ENCODE data around the gene C3orf20.

The C3orf20 gene

DNA sequence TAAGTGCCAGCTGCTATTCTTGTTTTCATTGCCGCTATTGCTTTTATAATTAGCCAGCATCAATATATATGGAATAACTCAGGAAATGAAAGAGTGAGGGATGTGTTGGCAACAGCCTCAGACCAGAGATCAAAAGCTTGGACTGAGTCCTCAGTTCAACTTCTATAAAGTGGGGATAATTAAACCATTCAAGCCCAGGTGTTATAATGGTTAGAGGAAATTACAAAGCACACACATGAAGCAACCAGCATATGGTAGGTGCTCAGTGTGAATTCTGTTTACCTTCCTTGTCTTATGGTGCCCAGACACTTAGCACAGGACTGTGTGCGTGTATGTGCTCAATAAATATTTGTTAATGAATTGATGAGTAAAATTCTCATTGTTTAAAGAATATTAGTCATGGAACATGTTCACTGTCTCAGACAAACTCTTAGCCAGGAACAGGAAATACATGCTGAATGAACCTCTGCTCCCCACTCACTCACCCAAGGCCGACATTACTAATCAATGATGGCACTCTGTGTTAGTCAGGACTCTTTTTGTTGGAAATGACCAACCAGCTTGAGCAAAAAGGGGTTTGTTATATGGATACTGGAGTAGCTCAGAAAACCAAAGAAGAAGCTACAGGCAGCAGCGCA, 40.1 kb upstream of the C3orf20 start:
- H3K27me3 ChIP-seq (ENCODE audit: control insufficient read depth in 2 of 2, insufficient read depth in 2 of 2, low read length in 2 of 2): no peaks in the 10 kb centered on the region
- no peaks in the 10 kb centered on the region for H3K9me3 ChIP-seq (ENCODE audit: control insufficient read depth in 2 of 2, low read length in 2 of 2)
- H3K4me3 ChIP-seq (ENCODE audit: low read length in 2 of 2): no peak overlapping the region

DNA sequence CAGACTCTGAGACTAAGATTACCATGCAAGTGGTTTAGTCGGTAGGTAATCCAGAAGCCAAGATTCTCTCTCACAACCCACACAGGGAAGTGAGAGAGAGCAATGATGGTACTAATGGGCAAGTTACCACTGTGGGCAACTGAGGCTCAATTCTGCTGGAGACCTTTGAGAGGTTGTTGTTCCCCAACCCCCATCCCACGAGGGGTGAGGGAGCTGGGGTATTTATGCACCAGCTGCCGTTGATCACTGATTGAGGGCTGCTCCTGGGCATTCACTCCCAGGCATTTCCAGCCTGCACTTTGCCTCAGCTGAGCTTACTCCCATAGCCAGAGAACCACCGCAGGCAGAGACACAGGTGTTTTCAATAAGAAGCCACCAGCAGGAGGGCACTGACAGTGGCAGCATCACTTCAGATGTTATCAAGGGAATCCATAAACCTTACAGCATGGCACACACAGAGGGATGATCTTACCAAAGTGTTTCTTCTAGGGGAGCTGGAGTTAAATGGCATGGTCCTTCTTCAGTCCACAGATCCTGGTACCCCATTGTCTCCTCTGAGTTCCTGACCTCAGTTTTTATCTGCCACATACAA, 38.3 kb upstream of the C3orf20 start:
- Histone ChIP-seq H3K27me3 (ENCODE audit: control insufficient read depth in 2 of 2, insufficient read depth in 2 of 2, low read length in 2 of 2) (peaks cover 0 to 11% of the 10 kb centered on the region in 2 donors), H3K9me3 (ENCODE audit: control insufficient read depth in 2 of 2, low read length in 2 of 2) (no peaks in the 10 kb centered on the region), H3K9ac (ENCODE audit: low read depth in 1 of 2, low read length in 2 of 2) (no peak overlapping the region), H3K4me1 (ENCODE audit: control insufficient read depth in 2 of 2, insufficient read depth in 2 of 2, low read length in 2 of 2) (peaks cover 5 to 7% of the 10 kb centered on the region in 2 donors), H3K27ac (ENCODE audit: low read depth in 2 of 2, low read length in 2 of 2) (no peak overlapping the region), H3K36me3 (ENCODE audit: control insufficient read depth in 2 of 2, insufficient read depth in 2 of 2, low read length in 2 of 2) (no peaks in the 10 kb centered on the region), H3K4me3 (ENCODE audit: low read length in 2 of 2) (no peak overlapping the region)

More for the DNA sequence above, 40.1 kb upstream of the C3orf20 start:
- Histone ChIP-seq H3K27ac (ENCODE audit: low read depth in 2 of 2, low read length in 2 of 2) (no peak overlapping the region), H3K36me3 (ENCODE audit: control insufficient read depth in 2 of 2, insufficient read depth in 2 of 2, low read length in 2 of 2) (no peaks in the 10 kb centered on the region), H3K9ac (ENCODE audit: low read depth in 1 of 2, low read length in 2 of 2) (no peak overlapping the region), H3K4me1 (ENCODE audit: control insufficient read depth in 2 of 2, insufficient read depth in 2 of 2, low read length in 2 of 2) (peaks cover 5 to 7% of the 10 kb centered on the region in 2 donors)

DNA sequence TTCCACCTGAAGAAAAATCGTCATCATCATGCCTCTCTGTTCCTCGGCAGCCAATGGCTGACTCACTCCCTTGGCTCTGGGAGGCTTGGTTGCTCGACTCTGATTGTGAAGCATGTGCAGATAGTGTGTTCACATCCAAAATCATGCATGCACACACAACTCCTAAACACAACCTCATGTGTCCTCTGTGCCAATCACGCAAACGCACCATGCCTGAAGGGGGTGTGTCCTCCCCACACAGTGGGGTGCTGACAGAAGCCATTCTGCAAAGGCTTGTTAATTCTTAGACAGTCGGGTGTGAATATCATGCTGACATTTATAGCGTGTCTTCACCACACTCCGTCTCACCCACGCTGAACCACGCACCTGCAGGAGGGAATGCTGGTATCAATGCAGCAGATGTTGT, 34.8 kb upstream of the C3orf20 start:
- Histone ChIP-seq H3K27me3 (ENCODE audit: control insufficient read depth in 2 of 2, insufficient read depth in 2 of 2, low read length in 2 of 2) (peaks cover 3 to 18% of the 10 kb centered on the region in 2 donors), H3K27ac (ENCODE audit: low read depth in 2 of 2, low read length in 2 of 2) (no peak overlapping the region), H3K9me3 (ENCODE audit: control insufficient read depth in 2 of 2, low read length in 2 of 2) (no peaks in the 10 kb centered on the region), H3K36me3 (ENCODE audit: control insufficient read depth in 2 of 2, insufficient read depth in 2 of 2, low read length in 2 of 2) (no peaks in the 10 kb centered on the region), H3K4me3 (ENCODE audit: low read length in 2 of 2) (no peak overlapping the region), H3K4me1 (ENCODE audit: control insufficient read depth in 2 of 2, insufficient read depth in 2 of 2, low read length in 2 of 2) (peaks cover 0 to under 1% of the 10 kb centered on the region in 2 donors), H3K9ac (ENCODE audit: low read depth in 1 of 2, low read length in 2 of 2) (no peak overlapping the region)

DNA sequence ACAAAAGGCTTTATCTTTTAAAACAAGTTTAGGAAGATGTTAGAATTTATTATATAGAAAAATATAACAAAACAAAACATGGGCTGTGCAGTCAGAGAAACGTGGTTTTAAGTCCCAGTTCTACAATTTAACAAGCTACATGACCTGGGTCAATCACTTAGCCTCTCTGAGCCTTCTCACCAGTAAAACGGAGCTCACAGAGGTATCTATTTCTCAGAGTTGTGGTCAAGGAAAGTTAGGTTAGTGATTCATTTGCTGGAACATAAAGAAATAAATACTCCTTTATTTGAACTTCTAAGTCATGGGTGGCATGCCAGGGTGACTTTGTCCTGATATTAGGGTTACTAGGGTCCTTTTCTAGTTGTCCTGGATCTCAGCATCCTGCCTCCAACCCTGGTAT, 34.2 kb upstream of the C3orf20 start:
- no peaks in the 10 kb centered on the region for H3K4me1 ChIP-seq (ENCODE audit: control insufficient read depth in 2 of 2, insufficient read depth in 2 of 2, low read length in 2 of 2)
- H3K27ac ChIP-seq (ENCODE audit: low read depth in 2 of 2, low read length in 2 of 2): no peak overlapping the region

DNA sequence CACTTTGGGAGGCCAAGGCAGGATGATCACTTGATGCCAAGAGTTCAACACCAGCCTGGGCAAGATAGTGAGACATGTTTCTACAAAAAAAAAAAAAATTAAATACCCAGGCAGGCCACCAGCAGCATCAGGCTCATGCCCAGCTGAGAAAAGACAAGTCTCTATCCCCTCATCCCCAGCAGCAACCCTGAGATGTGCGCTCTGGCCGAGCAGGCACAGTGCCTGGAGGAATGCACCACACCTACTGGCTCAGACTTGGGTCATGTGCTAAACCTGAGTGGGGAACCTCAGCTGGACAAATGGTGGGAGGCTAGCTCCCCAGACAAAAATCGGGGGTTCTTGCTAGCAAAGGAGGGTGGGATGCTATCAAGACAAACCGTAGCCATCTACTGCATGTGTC, 33.6 kb upstream of the C3orf20 start:
- H3K27me3 ChIP-seq (ENCODE audit: control insufficient read depth in 2 of 2, insufficient read depth in 2 of 2, low read length in 2 of 2): peaks cover 3 to 18% of the 10 kb centered on the region in 2 donors

More for the DNA sequence above, 34.2 kb upstream of the C3orf20 start:
- Histone ChIP-seq H3K9ac (ENCODE audit: low read depth in 1 of 2, low read length in 2 of 2) (no peak overlapping the region), H3K9me3 (ENCODE audit: control insufficient read depth in 2 of 2, low read length in 2 of 2) (no peaks in the 10 kb centered on the region), H3K4me3 (ENCODE audit: low read length in 2 of 2) (no peak overlapping the region), H3K27me3 (ENCODE audit: control insufficient read depth in 2 of 2, insufficient read depth in 2 of 2, low read length in 2 of 2) (peaks cover 3 to 18% of the 10 kb centered on the region in 2 donors), H3K36me3 (ENCODE audit: control insufficient read depth in 2 of 2, insufficient read depth in 2 of 2, low read length in 2 of 2) (no peaks in the 10 kb centered on the region)

DNA sequence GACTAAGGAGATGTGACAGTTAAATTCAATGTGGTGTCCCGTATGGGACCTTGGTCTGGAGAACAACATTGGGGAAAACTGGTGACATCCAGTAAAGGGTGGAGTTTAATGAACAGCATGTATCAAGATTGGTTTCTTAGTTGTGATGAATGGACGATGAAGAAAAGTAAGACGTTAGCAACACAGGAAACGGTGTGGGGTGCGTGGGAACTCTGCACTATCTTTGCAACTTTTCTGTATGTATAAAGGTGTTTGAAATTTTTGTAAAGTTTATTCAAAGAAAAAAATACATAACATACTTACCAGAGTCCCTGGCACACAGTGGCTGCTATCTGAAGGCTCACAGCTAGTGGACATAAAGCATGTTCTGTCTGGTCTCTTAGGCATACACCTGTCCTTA, 29.5 kb upstream of the C3orf20 start:
- H3K27me3 ChIP-seq (ENCODE audit: control insufficient read depth in 2 of 2, insufficient read depth in 2 of 2, low read length in 2 of 2): peaks cover 3 to 13% of the 10 kb centered on the region in 2 donors
- no peaks in the 10 kb centered on the region for H3K9me3 ChIP-seq (ENCODE audit: control insufficient read depth in 2 of 2, low read length in 2 of 2)
- H3K27ac ChIP-seq (ENCODE audit: low read depth in 2 of 2, low read length in 2 of 2): no peak overlapping the region
- no peak overlapping the region for H3K9ac ChIP-seq (ENCODE audit: low read depth in 1 of 2, low read length in 2 of 2)
- no peak overlapping the region for H3K4me3 ChIP-seq (ENCODE audit: low read length in 2 of 2)
- peaks cover 0 to 3% of the 10 kb centered on the region in 2 donors for H3K4me1 ChIP-seq (ENCODE audit: control insufficient read depth in 2 of 2, insufficient read depth in 2 of 2, low read length in 2 of 2)
- H3K36me3 ChIP-seq (ENCODE audit: control insufficient read depth in 2 of 2, insufficient read depth in 2 of 2, low read length in 2 of 2): no peaks in the 10 kb centered on the region

More for the DNA sequence above, 33.6 kb upstream of the C3orf20 start:
- no peaks in the 10 kb centered on the region for H3K9me3 ChIP-seq (ENCODE audit: control insufficient read depth in 2 of 2, low read length in 2 of 2)
- H3K27ac ChIP-seq (ENCODE audit: low read depth in 2 of 2, low read length in 2 of 2): no peak overlapping the region
- H3K9ac ChIP-seq (ENCODE audit: low read depth in 1 of 2, low read length in 2 of 2): no peak overlapping the region
- H3K4me1 ChIP-seq (ENCODE audit: control insufficient read depth in 2 of 2, insufficient read depth in 2 of 2, low read length in 2 of 2): no peaks in the 10 kb centered on the region
- H3K4me3 ChIP-seq (ENCODE audit: low read length in 2 of 2): no peak overlapping the region
- no peaks in the 10 kb centered on the region for H3K36me3 ChIP-seq (ENCODE audit: control insufficient read depth in 2 of 2, insufficient read depth in 2 of 2, low read length in 2 of 2)

DNA sequence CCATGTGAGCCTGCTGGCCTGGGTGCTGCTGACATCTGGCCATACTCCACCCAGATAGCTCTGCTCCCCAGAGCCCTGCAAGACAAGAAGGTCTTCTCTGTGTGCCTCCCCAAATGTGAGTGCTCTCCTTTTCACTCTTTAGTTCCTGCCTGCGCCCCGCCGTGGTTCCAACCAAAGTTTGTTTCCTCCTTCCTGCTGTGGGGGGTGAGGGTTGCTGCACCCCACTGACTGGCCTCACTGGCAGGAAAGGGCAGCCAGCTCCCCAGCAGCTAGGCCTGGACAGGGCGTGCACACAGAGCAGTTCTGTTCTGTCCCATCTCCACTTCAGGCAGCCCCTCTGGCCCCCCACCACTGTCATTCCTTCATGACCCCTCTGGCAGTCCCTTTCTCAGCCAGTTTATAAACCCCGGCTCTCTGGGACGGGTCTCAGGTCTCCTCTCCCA, 28.8 kb upstream of the C3orf20 start:
- H3K9ac ChIP-seq (ENCODE audit: low read depth in 1 of 2, low read length in 2 of 2): no peak overlapping the region
- H3K4me1 ChIP-seq (ENCODE audit: control insufficient read depth in 2 of 2, insufficient read depth in 2 of 2, low read length in 2 of 2): peaks cover 0 to 4% of the 10 kb centered on the region in 2 donors
- H3K27me3 ChIP-seq (ENCODE audit: control insufficient read depth in 2 of 2, insufficient read depth in 2 of 2, low read length in 2 of 2): peaks cover 3 to 12% of the 10 kb centered on the region in 2 donors
- no peak overlapping the region for H3K27ac ChIP-seq (ENCODE audit: low read depth in 2 of 2, low read length in 2 of 2)
- no peaks in the 10 kb centered on the region for H3K9me3 ChIP-seq (ENCODE audit: control insufficient read depth in 2 of 2, low read length in 2 of 2)
- H3K36me3 ChIP-seq (ENCODE audit: control insufficient read depth in 2 of 2, insufficient read depth in 2 of 2, low read length in 2 of 2): no peaks in the 10 kb centered on the region
- no peak overlapping the region for H3K4me3 ChIP-seq (ENCODE audit: low read length in 2 of 2)

DNA sequence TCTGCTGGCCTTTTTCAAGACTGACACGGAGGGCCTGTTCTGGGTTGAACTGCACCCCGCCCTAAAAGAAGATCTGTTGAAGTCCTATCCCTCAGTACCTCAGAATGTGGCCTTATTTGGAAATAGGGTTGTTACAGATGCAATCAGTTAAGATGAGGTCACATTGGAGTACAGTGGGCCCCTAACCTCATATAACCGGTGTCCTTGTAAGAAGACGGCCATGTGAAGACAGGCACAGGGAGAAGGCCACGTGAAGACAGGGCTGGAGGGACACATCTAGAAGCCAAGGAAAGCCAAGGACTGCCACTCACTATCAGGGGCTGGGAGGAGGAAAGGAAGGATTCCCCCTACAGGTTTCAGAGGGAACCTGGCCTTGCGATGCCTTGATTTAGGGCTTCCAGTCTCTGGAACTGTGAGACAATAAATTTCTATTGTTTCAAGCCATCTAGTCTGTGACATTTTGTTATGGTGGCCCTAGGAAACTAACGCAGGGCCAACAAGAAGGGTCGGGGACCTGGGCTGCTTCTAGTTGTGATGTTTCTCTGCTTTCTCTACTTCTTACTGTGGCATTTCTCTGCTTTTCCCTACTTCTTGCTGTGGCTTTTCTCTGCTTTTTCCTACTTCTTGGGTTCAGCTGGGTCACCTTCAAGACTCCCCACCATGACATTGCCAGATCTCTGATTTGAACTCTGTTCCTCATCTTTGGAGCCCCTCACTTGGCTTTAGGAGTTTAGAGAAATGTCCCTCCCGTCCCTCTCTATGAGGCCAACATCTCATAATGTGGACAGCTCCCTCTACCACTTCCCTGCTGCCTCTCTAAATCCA, 28.1 kb upstream of the C3orf20 start:
- H3K27ac ChIP-seq (ENCODE audit: low read depth in 2 of 2, low read length in 2 of 2): no peak overlapping the region
- H3K36me3 ChIP-seq (ENCODE audit: control insufficient read depth in 2 of 2, insufficient read depth in 2 of 2, low read length in 2 of 2): no peaks in the 10 kb centered on the region
- H3K27me3 ChIP-seq (ENCODE audit: control insufficient read depth in 2 of 2, insufficient read depth in 2 of 2, low read length in 2 of 2): peaks cover 3 to 7% of the 10 kb centered on the region in 2 donors
- H3K4me3 ChIP-seq (ENCODE audit: low read length in 2 of 2): no peak overlapping the region
- H3K9me3 ChIP-seq (ENCODE audit: control insufficient read depth in 2 of 2, low read length in 2 of 2): no peaks in the 10 kb centered on the region
- H3K9ac ChIP-seq (ENCODE audit: low read depth in 1 of 2, low read length in 2 of 2): no peak overlapping the region
- peaks cover 0 to 4% of the 10 kb centered on the region in 2 donors for H3K4me1 ChIP-seq (ENCODE audit: control insufficient read depth in 2 of 2, insufficient read depth in 2 of 2, low read length in 2 of 2)

DNA sequence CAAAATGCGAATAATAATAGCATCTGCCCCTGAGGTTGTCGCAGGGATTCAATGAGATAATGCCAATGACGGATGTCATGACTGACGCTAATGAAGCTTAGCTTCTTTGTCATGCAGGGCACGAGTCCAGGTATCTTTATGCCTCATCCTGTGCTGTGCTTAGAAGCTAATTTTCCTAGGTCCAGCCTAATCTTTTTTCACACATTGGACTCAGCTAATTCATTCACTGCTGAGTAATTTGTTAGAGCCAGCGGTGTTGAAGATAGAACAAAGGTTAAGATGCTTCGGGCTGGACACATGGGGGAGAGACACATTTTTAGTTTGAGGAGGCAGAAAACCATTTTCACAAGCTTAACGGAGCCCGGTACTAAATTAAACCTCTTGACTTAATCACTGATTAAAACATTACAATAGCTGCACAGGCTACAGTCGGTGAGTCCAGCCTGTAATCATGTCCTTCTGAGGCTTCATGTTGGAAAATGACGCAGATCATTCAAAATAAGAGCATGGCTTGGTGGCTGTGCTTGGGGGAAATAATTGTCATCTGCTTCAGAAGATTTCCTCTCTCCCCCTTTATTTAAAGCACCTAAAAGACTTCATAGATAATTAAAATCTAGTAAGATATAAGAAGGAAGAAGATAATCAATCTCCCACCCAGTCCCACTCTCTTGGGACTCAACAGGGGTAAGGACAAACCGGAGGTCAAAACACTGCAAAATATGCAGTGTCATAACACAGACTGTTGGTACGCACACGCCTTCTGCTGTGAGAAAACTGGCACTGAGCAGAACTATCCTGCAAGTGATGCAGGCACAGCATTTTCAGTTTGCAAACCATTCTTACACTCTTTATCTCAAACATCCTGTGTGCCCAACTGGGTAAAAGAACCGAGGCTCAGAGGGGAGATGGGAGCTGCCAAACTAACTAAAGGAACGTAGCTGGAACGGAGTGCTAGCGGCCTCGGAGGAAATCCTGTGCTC, 26.7 kb upstream of the C3orf20 start:
- H3K9me3 ChIP-seq (ENCODE audit: control insufficient read depth in 2 of 2, low read length in 2 of 2): no peaks in the 10 kb centered on the region
- no peak overlapping the region for H3K9ac ChIP-seq (ENCODE audit: low read depth in 1 of 2, low read length in 2 of 2)
- no peak overlapping the region for H3K27ac ChIP-seq (ENCODE audit: low read depth in 2 of 2, low read length in 2 of 2)
- H3K4me1 ChIP-seq (ENCODE audit: control insufficient read depth in 2 of 2, insufficient read depth in 2 of 2, low read length in 2 of 2): peaks cover 6 to 8% of the 10 kb centered on the region in 2 donors
- no peak overlapping the region for H3K4me3 ChIP-seq (ENCODE audit: low read length in 2 of 2)
- no peaks in the 10 kb centered on the region for H3K36me3 ChIP-seq (ENCODE audit: control insufficient read depth in 2 of 2, insufficient read depth in 2 of 2, low read length in 2 of 2)
- peaks cover 0 to under 1% of the 10 kb centered on the region in 2 donors for H3K27me3 ChIP-seq (ENCODE audit: control insufficient read depth in 2 of 2, insufficient read depth in 2 of 2, low read length in 2 of 2)

Data from mucosa of rectum (tissue), 2 donors.